Stomach (tissue), 4 donors: ENCODE data around the gene DPF3.

ENCODE experiments used
- CTCF ChIP-seq, 7 experiments: fragments of 450-650 bp in 4 of 7; fragments of 200-600 bp in 3 of 7; sonication (generic) in 3 of 7; IDR thresholded peaks; one replicate each; pipeline ENCODE4 v1.5.1; 2016 to 2019; ENCODE audit warnings: antibody characterized with exemption in 7 of 7, control low read depth in 2 of 7, mild to moderate bottlenecking in 1 of 7
- EP300 ChIP-seq: sonication (generic); formaldehyde crosslinking; IDR thresholded peaks from one replicate; pipeline ENCODE4 v1.6.1; 2017; ENCODE audit warnings: antibody characterized with exemption
- POLR2A ChIP-seq, 4 donors: fragments of 450-650 bp; IDR thresholded peaks; one replicate each; pipeline ENCODE4 v1.6.1; 2016; ENCODE audit warnings: antibody characterized with exemption in 4 of 4, control low read depth in 2 of 4, mild to moderate bottlenecking in 1 of 4, moderate library complexity in 1 of 4
- POLR2AphosphoS5 ChIP-seq, 3 donors: sonication (generic); formaldehyde crosslinking; IDR thresholded peaks; one replicate each; pipeline ENCODE4 v1.6.1; 2016; ENCODE audit warnings: antibody characterized with exemption in 3 of 3

GRCh38 chr14:72830356-72830755 lies 63.5 kb downstream of the DPF3 start:
- no peak for TF ChIP-seq CTCF (IDR thresholded peaks at IDR 0.05)
- TF ChIP-seq POLR2AphosphoS5 (IDR thresholded peaks at IDR 0.05), result no peak
- no peak for TF ChIP-seq EP300
- no peak for TF ChIP-seq POLR2A (IDR thresholded peaks at IDR 0.05)
